Neural progenitor cell (in vitro differentiated cells): ENCODE data around the gene NCKAP5. TPM values are rescaled to one million over a fixed set of nuclear protein-coding genes. Genes with fewer than 3 reads are reported as not detected.

ENCODE experiments used
- DNase-seq: peaks from one replicate; pipeline ENCODE4 v3.0.0-alpha.2; 2016; ENCODE audit warnings: low spot score
- H2AFZ ChIP-seq: fragments of 200-600 bp; sonication (generic); replicated peaks from 2 replicates; pipeline ENCODE4 v1.6.1; 2016; ENCODE audit warnings: antibody characterized with exemption
- H3F3A ChIP-seq: fragments of 200-600 bp; sonication (generic); 2 replicates; pipeline ENCODE4 v1.6.1; 2016; ENCODE audit warnings: antibody characterized with exemption, low read depth
- H3K27ac ChIP-seq: fragments of 200-600 bp; sonication (generic); 2 replicates; pipeline ENCODE4 v1.5.1; 2016; ENCODE audit warnings: mild to moderate bottlenecking
- H3K27me3 ChIP-seq: fragments of 200-600 bp; sonication (generic); 2 replicates; pipeline ENCODE4 v1.6.1; 2016; ENCODE audit warnings: mild to moderate bottlenecking, moderate library complexity
- H3K36me3 ChIP-seq: fragments of 200-600 bp; sonication (generic); 2 replicates; pipeline ENCODE4 v1.5.1; 2016
- H3K4me1 ChIP-seq: fragments of 200-600 bp; sonication (generic); 2 replicates; pipeline ENCODE4 v1.6.1; 2016; ENCODE audit warnings: mixed run types
- H3K4me2 ChIP-seq: fragments of 200-600 bp; sonication (generic); 2 replicates; pipeline ENCODE4 v1.6.1; 2016
- H3K4me3 ChIP-seq: fragments of 200-600 bp; sonication (generic); 2 replicates; pipeline ENCODE4 v1.5.1; 2016
- H3K79me2 ChIP-seq: fragments of 200-600 bp; sonication (generic); 2 replicates; pipeline ENCODE4 v1.6.1; 2016; ENCODE audit warnings: low read depth
- H3K9ac ChIP-seq: fragments of 200-600 bp; sonication (generic); 2 replicates; pipeline ENCODE4 v1.6.1; 2016
- H3K9me3 ChIP-seq: fragments of 200-600 bp; sonication (generic); 2 replicates; pipeline ENCODE4 v1.5.1; 2016; ENCODE audit warnings: low read depth
- H4K20me1 ChIP-seq: fragments of 200-600 bp; sonication (generic); 2 replicates; pipeline ENCODE4 v1.6.1; 2016; ENCODE audit warnings: low read depth
- H3K27ac Mint-ChIP-seq: 3 replicates; pipeline ENCODE4 v1.8.0; 2021; ENCODE audit warnings: mixed read lengths
- H3K27me3 Mint-ChIP-seq: 2 replicates; pipeline ENCODE4 v1.8.0; 2022; ENCODE audit warnings: low read depth, mild to moderate bottlenecking, inconsistent platforms, moderate library complexity, mixed read lengths; ENCODE audit not compliant: insufficient read depth
- H3K36me3 Mint-ChIP-seq: 3 replicates; pipeline ENCODE4 v1.8.0; 2021; ENCODE audit warnings: mixed read lengths
- H3K4me1 Mint-ChIP-seq: 3 replicates; pipeline ENCODE4 v1.8.0; 2021; ENCODE audit warnings: mixed read lengths
- H3K4me3 Mint-ChIP-seq: 3 replicates; pipeline ENCODE4 v1.8.0; 2021; ENCODE audit warnings: mild to moderate bottlenecking, moderate library complexity, mixed read lengths
- H3K9me3 Mint-ChIP-seq: 3 replicates; pipeline ENCODE4 v1.8.0; 2020; ENCODE audit warnings: mixed read lengths
- CTCF ChIP-seq: fragments of 200-600 bp; sonication (generic); IDR thresholded peaks from 2 replicates; pipeline ENCODE4 v1.5.1; 2017; ENCODE audit warnings: antibody characterized with exemption, mild to moderate bottlenecking
- EZH2 ChIP-seq: fragments of 200-600 bp; sonication (generic); IDR thresholded peaks from 2 replicates; pipeline ENCODE4 v1.6.1; 2017; ENCODE audit warnings: antibody characterized with exemption, mild to moderate bottlenecking, moderate library complexity
- EZH2phosphoT487 ChIP-seq: fragments of 200-600 bp; sonication (generic); IDR thresholded peaks from 2 replicates; pipeline ENCODE4 v1.6.1; 2017; ENCODE audit warnings: antibody characterized with exemption
- total RNA-seq: library from RNA; depleted of rRNA; stranded (reverse); fragments of >200 nt; gene quantifications from 2 replicates; pipeline ENCODE4 v1.2.3, GENCODE V29; 2015; ENCODE audit warnings: low replicate concordance

NCKAP5 gene
- total RNA-seq, 1 donor from 2014 or later: 0.47 TPM

- H2AFZ ChIP-seq: no peak overlapping the region
- Mint-ChIP-seq H3K4me3 (no peak overlapping the region), H3K36me3 (peaks cover 1% of the 10 kb centered on the region), H3K9me3 (no peaks in the 10 kb centered on the region), H3K27me3 (no peaks in the 10 kb centered on the region), H3K4me1 (peaks cover 9% of the 10 kb centered on the region), H3K27ac (no peak overlapping the region)
- H4K20me1 ChIP-seq: no peaks in the 10 kb centered on the region
- no peak for DNase-seq
- TF ChIP-seq EZH2phosphoT487: no peak
- no peak for TF ChIP-seq CTCF
- TF ChIP-seq EZH2: no peak
- H3K79me2 ChIP-seq: no peaks in the 10 kb centered on the region
- H3K4me2 ChIP-seq: no peak overlapping the region
- H3K27ac ChIP-seq: no peak overlapping the region
- no peak overlapping the region for H3K4me3 ChIP-seq
- H3F3A ChIP-seq: no peaks in the 10 kb centered on the region
- H3K9me3 ChIP-seq: no peaks in the 10 kb centered on the region
- no peaks in the 10 kb centered on the region for H3K4me1 ChIP-seq
- H3K27me3 ChIP-seq: no peaks in the 10 kb centered on the region
- H3K36me3 ChIP-seq: no peaks in the 10 kb centered on the region
- no peak overlapping the region for H3K9ac ChIP-seq
These were observed 774.7 kb downstream of the NCKAP5 start for GRCh38 chr2:132793532-132793931.

DNA sequence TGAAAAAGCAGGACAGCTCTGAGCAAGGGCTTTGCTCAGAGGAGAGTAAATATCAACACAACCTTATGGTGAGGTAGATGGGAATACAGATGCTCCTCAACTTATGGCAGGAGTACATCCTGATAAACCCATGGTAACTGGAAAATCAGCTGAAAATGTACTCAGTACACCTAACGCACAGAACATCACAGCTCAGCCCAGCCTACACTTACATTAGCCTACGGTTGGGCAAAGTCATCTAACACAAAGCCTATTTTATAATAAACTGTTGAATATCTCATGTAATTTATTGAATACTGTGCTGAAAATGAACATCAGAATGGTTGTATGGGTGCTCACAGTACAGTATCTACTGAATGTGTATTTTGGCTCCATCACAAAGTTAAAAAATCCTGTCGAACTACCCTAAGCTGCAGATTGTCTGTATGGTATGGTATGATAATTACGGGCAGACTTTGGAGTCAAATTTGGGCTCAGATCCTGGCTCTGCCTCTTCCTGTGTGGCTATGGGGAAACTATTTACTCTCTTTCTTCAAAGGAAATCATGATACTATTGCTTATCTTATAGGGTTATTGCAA, 778.0 kb downstream of the NCKAP5 start:
- H3K9me3 ChIP-seq: no peaks in the 10 kb centered on the region
- TF ChIP-seq EZH2 (no peak), EZH2phosphoT487 (no peak), CTCF (no peak)
- H2AFZ ChIP-seq: no peak overlapping the region
- Mint-ChIP-seq H3K27ac (no peak overlapping the region), H3K4me1 (no peaks in the 10 kb centered on the region), H3K27me3 (no peaks in the 10 kb centered on the region), H3K36me3 (peaks cover 1% of the 10 kb centered on the region), H3K4me3 (no peak overlapping the region), H3K9me3 (no peaks in the 10 kb centered on the region)
- H3K4me1 ChIP-seq: no peaks in the 10 kb centered on the region
- no peaks in the 10 kb centered on the region for H3K27me3 ChIP-seq
- no peak for DNase-seq
- H3K9ac ChIP-seq: no peak overlapping the region
- no peak overlapping the region for H3K27ac ChIP-seq
- no peaks in the 10 kb centered on the region for H3F3A ChIP-seq
- no peak overlapping the region for H3K4me2 ChIP-seq
- no peak overlapping the region for H3K4me3 ChIP-seq
- H3K36me3 ChIP-seq: no peaks in the 10 kb centered on the region
- H3K79me2 ChIP-seq: no peaks in the 10 kb centered on the region
- H4K20me1 ChIP-seq: no peaks in the 10 kb centered on the region

- no peak overlapping the region for H3K4me2 ChIP-seq
- H3K36me3 ChIP-seq: no peaks in the 10 kb centered on the region
- TF ChIP-seq CTCF (no peak), EZH2phosphoT487 (no peak), EZH2 (no peak)
- no peaks in the 10 kb centered on the region for H3F3A ChIP-seq
- no peak overlapping the region for H3K4me3 ChIP-seq
- H3K9me3 ChIP-seq: no peaks in the 10 kb centered on the region
- Mint-ChIP-seq H3K4me3 (no peak overlapping the region), H3K27ac (no peak overlapping the region), H3K27me3 (no peaks in the 10 kb centered on the region), H3K9me3 (no peaks in the 10 kb centered on the region), H3K4me1 (no peaks in the 10 kb centered on the region), H3K36me3 (peaks cover 11% of the 10 kb centered on the region)
- H3K27me3 ChIP-seq: no peaks in the 10 kb centered on the region
- no peak overlapping the region for H3K27ac ChIP-seq
- H3K9ac ChIP-seq: no peak overlapping the region
- H3K79me2 ChIP-seq: no peaks in the 10 kb centered on the region
- DNase-seq: no peak
- no peak overlapping the region for H2AFZ ChIP-seq
- no peaks in the 10 kb centered on the region for H4K20me1 ChIP-seq
- H3K4me1 ChIP-seq: no peaks in the 10 kb centered on the region
These were observed 779.2 kb downstream of the NCKAP5 start for GRCh38 chr2:132789066-132789465.
